RPMI8226 (cell line): ENCODE data around the gene RALGPS1.

Experiments used
- DNase-seq: peaks from one replicate; pipeline ENCODE4 v3.0.0-alpha.2; 2015

RALGPS1 gene

GRCh38 chr9:127058011-127058644 lies 143.5 kb downstream of the RALGPS1 start:
- no peak for DNase-seq

DNA sequence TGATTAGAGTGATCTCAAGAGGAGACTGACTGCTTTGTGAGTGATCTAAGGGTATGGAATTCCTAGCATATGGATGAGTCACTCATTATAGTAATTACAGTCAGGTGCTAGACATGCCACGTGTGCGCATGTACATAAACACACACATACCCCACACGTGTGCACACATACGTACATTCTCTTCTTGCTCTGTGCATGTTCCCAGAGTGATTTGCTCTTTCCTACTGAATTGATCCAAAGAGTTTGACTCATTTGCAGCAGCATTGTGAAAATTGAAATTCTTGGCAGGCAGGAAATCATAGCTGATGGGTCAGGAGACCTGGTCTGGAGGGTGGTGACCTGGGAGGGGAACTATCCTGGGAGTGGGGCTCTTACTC lies 144.1 kb downstream of the RALGPS1 start:
- no peak for DNase-seq

- peak; percentile 29 for DNase-seq
Observed at GRCh38 chr9:127059030-127059429, 144.4 kb downstream of the RALGPS1 start.

GRCh38 chr9:127059765-127060361 lies 145.3 kb downstream of the RALGPS1 start:
- peak; percentile 58 for DNase-seq

DNA sequence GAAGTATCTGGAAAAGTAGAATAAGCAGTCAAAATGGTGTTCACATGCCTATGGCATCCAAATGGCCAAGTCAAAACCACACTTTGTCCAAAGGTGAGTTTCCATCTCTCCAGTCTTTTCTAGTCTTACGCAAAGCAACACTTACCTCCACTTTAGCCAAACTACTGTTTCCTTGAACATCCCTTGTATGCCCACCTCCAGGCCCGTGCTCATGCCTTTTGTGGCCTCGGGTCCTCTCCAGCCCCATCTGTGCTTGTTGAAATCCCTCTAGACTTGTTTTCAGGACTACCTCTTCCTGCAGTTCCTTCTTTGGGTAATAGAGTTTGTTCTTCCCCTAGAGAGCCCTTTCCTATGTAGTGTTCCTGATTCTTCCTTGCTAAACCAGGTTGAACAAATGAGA lies 146.8 kb downstream of the RALGPS1 start:
- DNase-seq = no peak

DNA sequence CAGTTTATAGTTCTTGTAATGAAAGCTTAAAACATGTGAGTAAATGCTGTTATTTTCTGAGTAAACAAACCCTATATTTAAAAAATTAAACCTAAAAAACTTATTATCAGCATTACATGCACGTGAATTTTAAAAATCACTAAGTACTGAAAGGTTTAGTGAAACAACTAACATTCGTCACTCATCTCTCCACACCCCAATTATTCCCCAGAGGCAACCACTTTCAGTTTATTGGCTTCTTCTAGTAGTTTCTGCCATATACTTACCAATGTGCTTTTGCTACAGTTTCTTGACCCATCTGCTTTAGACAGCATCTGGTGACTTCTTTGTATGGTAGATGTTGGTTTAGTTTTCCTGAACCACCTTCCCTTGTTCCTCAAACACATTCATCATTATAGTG lies 149.8 kb downstream of the RALGPS1 start:
- DNase-seq = no peak

GRCh38 chr9:127065592-127065991 lies 151.0 kb downstream of the RALGPS1 start:
- no peak for DNase-seq

DNA sequence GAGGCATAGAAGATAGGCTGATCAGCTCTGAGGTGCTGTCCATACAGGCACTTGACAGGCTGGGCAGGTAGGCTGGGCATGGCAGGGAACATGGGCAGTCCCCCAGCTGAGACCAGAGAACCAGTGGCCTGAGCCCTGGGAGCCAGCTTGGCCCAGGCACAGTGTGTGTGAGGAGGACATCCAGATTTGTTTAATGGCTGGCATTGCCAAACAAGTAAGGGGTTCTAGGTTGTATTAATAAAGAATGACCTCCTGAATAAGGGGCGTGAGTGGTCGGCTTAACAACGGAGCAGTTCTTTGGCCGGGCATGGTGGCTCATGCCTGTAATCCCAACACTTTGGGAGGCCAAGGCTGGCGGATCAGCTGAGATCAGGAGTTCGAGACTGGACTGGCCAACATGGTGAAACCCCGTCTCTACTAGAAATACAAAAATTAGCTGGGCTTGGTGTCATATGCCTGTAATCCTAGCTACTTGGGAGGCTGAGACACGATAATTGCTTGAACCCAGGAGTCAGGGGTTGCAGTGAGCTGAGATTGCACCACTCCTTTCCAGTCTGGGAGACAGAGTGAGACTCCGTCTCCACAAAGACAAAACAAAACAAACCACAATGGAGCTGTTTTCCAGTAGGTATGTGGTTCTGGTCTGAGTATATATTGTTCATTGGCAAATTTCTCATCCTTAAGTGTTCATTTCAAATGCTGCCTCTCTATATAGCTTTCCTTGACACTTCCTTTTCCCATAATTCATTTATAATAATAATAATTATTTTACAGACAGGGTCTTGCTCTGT lies 151.7 kb downstream of the RALGPS1 start:
- no peak for DNase-seq

GRCh38 chr9:127066851-127067136 lies 152.2 kb downstream of the RALGPS1 start:
- DNase-seq = no peak

DNA sequence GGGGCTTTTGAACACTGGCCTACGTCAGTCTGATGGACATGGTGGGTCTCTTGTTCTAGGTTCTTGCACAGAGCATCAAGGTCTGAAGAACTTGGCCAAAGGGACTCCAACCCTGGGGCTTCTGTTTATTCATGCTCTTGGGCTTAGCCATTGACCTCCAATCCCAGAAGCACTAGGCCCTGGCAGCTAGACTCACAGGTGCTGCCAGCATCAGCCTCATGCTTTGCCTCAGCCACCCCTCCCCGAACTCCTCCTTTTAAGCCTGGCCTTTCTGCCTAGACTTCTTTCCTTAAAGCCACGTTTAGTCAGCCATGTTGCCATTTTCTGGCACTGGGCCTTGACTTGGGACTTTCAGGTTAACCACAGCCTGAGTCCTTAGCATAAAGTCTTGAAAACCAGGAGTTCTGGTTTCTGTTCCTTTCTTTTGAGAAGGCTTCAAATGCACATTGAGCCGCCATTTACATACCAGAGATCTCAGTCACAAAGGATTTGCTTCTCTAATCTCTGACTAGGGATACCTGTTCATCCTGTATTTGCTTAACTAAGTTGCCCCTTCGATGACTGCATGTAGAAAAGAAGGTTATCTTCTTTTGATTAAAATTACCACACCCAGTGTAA lies 153.1 kb downstream of the RALGPS1 start:
- DNase-seq = peak; percentile 95

DNA sequence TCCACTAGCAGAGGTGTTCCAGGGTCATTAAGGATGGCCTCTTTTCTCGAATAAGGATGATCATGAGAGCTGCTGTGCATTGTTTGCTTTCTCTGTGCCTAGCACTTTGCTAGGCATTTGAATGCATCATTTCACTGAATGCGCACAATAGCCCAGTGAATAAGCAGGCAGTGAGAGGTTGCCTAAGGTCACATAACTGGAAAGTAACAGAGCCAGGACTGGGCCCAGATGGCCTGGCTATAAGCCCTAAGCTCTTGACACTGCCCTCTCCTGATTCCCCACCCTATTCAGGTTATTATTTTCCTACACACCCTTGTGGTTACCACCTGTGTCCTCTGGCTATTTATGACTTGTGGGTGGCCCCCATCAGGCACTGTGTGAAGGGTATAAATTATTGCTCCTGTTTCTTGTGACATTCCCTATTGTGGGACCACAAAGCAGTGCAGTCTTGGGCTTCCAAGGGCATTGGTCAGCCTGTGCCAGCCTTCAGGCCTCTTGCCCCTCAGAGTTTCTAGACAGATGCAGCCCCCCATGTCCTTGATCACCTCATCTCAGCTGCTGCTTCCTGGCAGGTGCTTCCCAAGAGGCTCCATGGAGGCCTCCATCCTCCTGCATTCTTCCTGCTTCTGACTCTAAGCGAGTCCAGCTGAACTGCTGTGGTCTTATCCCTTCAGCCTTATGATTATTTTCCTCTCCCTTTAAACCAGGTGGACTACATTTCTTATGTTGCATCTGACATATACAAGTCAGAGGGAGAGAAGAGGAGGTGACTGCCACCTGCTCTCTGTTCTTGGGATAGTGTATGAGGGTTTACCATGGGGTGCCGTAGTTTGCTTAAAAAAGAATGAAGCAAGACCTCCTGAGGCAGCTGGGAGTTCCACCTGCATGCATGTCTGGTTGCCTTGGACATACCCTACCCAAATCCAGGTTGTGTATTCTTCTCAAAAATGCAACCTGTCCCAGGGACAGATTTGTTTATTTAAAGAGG lies 160.3 kb downstream of the RALGPS1 start:
- peak; percentile 94 for DNase-seq

DNA sequence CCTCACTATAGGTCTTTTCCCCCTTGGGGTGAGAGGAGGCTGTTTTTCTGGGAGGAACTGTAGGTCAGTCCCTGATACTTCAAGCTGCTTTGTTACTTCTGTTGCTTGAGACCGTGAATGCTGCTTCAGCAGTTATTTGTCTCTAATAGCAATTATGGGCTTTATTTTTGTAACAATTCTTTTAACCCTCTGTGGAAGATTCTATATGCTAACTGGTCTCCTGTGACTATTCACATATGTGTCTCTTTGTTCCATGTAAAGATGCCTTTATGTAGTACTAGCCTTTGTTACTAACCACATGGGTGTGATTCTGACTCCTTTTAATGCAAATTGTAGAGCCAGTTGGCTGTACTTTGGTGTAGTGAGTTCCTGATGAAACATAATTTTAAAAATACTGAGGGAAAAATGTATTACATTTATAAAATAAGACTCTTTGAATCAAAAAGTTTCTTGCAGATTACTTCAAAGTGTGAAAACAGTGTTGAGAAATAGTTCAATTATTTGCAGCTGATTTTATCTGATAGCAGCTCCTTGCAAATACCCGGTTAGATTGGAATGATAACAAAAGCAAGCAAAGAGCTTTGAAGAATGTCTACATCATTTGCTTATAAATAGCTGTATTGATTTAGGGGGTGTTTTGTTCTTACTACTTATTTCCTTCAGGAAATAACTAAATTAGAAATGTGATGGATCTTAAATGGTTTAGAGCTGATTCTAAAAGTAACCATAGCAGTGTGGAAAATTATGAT lies 161.2 kb downstream of the RALGPS1 start:
- peak; percentile 61 for DNase-seq

GRCh38 chr9:127076860-127077643 lies 162.5 kb downstream of the RALGPS1 start:
- DNase-seq = no peak

GRCh38 chr9:127077644-127077946 lies 163.0 kb downstream of the RALGPS1 start:
- no peak for DNase-seq

DNA sequence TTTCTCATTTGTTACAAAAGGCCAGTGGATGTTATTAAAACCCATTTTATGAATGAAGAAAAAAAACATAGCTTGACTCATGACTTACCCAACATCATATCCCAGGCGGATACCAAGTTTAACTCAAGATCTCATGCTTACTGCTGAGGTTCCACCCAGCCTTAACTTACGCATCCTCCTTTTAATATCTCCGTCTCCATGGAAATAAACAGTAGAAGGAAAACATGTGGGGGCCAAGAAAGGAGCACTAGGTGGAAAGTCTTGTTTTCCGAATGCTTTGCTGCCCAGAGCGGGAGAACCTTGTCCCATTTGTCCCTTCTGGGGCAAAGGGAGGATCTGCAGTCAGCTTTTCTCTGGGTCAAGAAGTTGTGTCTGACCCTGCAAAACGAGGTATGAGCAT lies 163.8 kb downstream of the RALGPS1 start:
- DNase-seq = no peak

DNA sequence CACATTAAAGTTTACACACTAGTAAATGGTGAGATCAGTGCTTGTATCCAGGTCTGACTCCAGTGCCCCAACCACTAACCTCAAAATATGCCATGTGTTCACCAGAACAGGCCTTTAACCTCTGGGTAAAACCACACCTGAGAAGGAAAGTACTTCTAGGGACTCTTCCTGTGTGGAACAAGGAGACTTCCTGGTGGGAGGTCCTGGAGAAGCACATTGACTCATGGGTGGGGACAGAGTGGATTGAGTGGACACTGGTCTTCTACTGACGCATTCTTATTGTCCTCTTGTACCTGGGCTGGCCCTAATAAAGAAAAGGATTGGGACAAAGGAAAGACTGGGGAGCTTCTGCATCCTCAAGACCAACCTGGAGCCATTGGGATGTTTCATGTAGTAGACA lies 164.4 kb downstream of the RALGPS1 start:
- DNase-seq = no peak

- no peak for DNase-seq
Observed at GRCh38 chr9:127079446-127080140, 165.0 kb downstream of the RALGPS1 start.

GRCh38 chr9:127081250-127082185 lies 166.9 kb downstream of the RALGPS1 start:
- no peak for DNase-seq

GRCh38 chr9:127083138-127083980 lies 168.8 kb downstream of the RALGPS1 start:
- DNase-seq = no peak
